Right renal pelvis (tissue), 4 donors: ENCODE data around the gene PSORS1C1. TPM values are rescaled to one million over a fixed set of nuclear protein-coding genes. Genes with fewer than 3 reads are reported as not detected.

Experiments used
- DNase-seq, 4 donors: peaks; one replicate each; pipeline ENCODE4 v3.0.0-alpha.2; 2013; ENCODE audit warnings: low read depth in 4 of 4, low spot score in 3 of 4, missing footprints in 1 of 4
- polyA plus RNA-seq, 4 donors: library from polyadenylated mRNA; unstranded; fragments of 120-200 nt; gene quantifications; one replicate each; pipeline ENCODE4 v1.2.1, GENCODE V29; 2013; ENCODE audit not compliant: insufficient read length in 4 of 4

Gene PSORS1C1
- polyA plus RNA-seq, 4 donors: 0.29 to 0.59 TPM; not detected in 2

DNA sequence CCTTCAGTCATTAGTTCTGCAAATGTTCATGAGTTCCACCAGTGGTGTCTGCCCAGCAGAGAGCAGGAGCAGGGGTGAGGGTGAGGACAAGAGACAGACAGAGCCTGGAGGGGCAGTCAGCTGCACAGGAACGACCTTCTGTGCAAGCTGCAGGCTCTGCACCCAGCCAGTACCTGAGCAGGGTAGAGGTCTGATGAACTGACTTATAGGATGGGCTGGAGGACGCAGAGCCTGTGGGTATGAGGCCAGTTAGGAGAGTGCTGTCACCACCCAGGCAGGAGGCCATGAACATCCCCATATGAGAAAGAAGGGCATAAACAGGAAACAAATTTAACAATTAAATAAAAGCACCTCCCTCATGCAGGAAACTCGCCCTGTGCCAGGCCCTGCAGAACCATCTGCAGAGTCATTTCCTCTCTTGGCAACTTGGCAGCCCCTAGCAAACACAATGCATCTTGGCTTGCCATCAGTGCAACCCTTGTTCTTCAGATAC is 20.2 kb upstream of the PSORS1C1 start:
- DNase-seq: no peak

DNA sequence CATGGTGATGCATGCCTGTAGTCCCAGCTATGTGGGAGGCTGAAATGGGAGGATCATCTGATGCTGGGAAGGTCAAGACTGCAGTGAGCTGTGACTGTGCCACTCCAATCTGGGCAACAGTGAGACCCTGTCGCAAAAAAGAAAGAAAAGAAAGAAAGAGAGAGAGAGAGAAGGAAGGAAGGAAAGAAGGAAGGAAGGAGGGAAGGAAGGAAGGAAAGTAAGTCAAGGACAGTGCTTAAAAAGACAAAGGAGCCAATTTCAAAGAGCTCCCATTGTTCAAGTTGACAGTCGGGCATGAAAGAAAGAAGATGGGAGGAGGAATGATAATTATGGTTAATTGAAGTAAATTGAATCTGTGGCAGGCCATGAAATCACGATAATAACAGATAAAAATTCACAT is 18.4 kb upstream of the PSORS1C1 start:
- no peak for DNase-seq

GRCh38 chr6:31096656-31097055 is 17.9 kb upstream of the PSORS1C1 start:
- no peak for DNase-seq

DNA sequence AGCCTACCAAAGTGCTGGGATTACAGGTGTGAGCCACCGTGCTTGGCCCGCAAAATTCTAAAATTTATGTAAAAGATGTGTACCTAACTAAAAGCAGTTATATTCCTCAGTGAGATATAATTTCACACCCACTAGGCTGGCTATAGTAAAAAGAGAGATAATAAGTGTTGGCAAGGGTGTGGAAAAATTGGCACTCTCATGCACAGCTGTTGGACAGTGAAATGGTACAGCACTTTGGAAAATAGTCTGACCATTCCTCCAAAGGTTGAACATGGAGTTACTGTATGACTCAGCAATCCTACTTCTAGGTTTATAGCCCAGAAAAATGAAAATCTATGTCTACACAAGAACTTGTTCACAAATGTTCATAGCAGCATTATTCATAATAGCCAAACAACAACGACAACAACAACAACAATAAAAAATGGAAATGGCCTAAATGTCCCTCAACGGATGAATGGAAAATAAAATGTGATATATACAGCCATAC is 16.1 kb upstream of the PSORS1C1 start:
- no peak for DNase-seq

DNA sequence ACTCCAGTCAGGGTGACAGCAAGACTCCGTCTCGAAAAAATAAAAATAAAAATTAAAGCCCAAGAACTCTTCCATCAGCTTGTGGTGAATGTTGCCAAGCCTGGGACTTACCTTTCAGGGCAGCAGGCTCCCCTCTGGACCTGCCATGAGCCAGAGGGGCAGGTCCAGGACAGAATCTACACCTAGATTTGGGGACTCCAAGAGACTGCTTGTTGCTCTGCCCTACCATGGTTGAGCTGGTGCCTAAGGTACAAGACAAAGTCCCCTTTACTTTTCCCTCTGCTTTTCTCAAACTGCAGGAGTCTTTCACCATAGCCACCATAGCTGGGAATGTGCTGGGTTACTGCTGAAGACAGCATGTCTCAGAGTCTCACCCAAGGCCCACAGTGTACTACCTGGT is 11.5 kb upstream of the PSORS1C1 start:
- DNase-seq: no peak

GRCh38 chr6:31107052-31107451 is 7.5 kb upstream of the PSORS1C1 start:
- DNase-seq: no peak

DNA sequence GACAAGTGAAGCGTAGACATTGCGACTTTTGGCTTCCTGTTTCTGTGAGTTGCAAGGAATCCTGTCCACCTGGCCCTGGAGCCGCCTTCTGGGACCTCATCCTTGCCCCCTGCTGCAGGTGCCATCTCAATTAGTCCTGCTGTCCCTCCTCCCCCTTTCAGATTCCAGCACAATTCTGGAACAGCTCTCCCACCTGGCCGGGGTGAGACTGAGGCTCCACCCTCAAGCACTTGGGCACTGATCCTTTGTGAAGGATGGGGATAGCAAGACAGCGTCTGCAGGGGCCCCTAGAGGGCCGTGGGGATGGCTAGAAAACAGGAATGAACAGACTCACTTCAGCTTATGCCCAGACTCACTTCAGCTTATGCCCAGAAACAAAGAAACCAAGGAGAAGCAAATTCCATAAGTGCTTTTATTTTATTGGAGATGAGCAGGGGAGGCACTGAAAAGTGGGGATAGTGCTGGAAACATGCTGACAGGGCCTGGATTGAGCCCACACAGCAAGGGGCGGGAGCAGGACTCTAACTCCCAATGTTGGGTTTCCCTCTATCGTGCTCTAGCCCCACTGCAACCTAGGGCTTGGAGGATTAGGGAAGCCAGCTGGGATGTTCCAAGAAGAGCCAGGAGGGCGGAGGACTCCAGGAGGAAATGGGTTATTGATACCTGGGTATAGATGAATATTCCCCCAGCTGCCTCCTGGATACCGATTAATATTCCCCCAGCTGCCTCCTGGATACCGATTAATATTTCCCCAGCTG is 3.6 kb upstream of the PSORS1C1 start:
- DNase-seq: no peak

DNA sequence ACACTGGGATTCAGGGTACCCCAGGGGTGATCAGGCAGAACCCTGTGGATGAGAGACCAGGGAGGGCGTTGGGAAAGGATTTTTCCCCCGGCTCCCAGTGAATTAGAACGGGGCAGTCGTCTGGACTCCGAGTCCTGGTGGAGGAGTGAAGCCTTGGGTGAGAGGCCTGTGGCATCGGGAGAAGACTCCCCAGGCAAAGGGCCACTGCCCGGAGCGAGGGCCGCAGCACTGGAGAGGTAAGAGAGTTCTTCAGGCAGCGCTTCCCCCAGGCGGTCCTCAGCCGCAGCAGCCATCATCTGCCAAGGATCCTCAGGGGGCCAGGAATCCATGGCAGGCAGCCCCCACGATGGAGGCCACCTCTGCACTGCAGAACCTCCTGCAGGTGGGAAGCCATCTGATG is 2.9 kb upstream of the PSORS1C1 start:
- no peak for DNase-seq

- DNase-seq: no peak
Measured at GRCh38 chr6:31112478-31112877, 2.1 kb upstream of the PSORS1C1 start, which contains the start of gene C6orf15. Gene C6orf15, minus strand, starts transcription at chr6:31112575. Its CDS starts 20 bp downstream, at chr6:31112555.

DNA sequence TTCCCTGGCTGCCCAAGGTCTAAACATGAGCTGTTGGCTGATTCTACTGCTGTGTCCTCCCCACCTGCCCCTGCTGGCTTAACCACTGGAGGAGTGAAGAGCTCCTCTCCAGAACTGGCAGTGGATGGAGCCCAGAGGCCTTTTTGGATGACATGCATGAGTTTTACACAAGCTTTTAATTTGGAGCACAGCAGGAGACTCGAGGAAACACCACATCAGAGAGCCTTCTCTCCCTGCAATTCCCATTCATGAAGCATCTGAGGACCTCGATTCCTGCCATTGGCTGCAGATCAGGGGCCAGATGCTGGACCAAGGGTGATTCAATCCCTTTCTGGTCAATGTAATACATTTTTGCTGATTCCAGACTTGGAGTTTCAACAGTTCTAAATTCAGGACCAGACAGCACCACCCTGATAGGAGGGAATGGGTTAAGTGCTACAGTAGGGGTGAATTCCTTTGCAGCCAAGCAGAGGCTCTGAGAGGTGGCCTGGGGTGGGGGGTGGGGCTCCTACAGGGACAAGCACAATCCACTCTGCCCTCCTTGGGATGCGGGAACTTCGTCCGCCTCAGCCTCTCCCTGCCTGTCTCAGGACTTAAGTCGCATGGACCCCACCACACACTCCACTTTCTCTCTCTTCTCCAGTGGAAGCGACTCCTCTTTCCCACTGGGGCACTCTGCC is 599 bp upstream of the PSORS1C1 start:
- no peak for DNase-seq

DNA sequence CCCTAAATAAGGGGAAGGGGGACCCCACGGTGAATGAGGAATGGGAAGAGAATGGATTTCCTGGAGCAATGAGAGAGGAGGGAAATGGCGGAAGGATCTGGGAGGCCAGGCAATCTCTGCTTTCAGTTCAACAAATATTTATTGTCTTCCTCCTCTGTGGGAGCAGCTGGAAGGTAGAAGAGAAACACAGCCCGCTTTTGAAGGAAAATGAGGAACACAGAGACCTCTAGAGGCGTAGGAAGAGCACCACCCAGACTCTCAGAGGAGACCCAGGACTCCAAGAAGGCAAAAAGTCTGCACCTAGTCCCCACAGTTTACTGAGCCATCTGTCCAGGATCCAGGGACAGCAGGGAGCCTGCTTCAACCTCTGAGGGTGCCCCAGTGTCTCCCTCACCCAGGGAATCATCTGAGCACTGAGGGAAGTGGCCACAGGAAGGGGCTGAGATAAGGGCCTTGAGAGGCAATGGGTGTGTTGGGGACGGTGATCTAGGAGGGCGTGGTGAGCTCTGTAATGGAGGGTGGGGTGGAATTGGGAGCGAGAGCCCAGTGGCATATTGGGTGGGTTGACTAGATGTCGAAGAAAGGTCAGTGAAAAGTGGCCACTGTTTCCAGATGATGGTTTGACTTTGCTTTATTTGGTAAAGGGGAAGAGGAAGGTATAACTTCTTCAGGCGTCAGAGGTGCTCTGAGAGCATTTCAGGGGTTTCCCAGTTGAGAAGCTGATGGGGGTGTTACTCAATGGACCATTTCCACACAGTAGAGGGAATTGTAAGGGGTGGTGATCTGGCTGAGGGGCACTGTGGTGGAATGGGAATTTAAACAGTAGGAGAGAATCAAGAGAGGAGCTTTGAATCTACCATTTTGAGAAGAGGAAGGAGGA is 610 bp downstream of the PSORS1C1 start:
- no peak for DNase-seq

DNA sequence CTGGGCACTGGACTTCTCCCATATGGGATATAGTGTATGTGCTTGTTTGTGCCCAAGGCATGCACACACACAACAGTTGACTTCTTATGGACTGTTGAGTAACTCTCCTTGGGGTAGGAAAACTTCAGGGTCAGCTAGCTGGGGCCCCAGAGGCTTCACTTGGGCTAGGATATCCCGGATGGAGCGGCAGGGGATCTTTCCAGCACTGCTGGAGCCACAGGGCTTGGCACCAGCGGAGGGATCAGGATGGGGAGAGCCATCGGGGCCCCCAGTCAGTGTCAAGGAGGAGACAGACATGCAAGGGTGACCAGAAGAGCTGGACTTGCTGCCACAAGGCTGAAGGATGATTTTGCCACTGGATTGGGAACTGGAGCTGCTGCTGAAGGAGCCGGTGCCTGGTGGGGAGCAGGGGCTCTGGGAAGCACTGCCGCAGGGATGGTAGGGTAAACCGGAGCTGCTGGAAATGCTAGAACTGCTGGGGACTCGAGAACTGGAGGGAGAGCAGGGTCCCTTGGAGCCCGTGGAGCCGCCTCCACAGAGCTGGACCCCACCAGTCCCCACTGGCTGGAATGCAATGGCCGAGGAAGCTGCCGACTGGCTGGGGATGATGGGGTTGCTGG is 1.5 kb downstream of the PSORS1C1 start:
- no peak for DNase-seq

GRCh38 chr6:31116661-31117385 is 2.2 kb downstream of the PSORS1C1 start:
- DNase-seq: no peak

- no peak for DNase-seq
Measured at GRCh38 chr6:31118178-31118577, 3.6 kb downstream of the PSORS1C1 start.

DNA sequence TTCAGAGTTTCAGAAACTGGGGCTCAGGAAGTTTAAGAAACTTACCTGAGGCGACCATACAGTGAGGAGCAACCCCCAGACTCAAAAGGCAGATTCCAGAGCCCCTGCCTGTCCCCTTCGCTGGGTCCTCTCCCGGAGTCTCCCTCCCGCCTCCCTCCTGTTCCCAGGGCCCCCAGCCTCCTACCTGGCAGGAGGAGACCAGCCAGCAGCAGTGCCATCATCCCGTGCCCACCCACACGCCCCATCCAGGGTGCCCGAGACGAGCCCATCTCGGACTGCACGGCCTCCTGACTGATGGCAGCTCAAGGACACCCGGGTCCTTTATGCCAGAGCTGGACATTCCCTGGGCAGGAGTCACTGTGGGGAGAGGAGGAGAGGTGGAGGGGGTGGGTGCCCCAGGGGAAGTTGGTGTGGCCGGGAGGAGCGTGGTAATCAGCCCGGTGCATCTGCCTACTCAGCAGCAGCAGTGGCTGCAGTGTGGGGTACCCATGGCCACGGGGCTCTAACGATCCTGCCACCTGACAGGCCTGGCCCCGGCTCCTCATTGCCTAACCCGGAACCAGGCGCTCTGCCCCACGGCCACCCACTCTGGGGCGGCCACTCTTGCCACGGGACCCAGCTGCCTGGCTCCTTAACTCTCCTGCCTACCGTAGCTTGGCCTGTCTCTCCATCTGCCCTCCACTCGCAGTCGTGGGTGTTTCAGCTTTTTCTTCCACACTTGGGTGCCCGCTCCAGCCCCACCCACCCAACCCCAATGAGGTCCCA is 5.7 kb downstream of the PSORS1C1 start, which contains the start of gene CDSN:
Gene CDSN, minus strand, starts transcription at position 296 of the 765 bp plus-strand sequence. Its CDS starts 27 bp downstream, at position 269.
- no peak for DNase-seq

- no peak for DNase-seq
Measured at GRCh38 chr6:31121131-31121790, 6.7 kb downstream of the PSORS1C1 start.

GRCh38 chr6:31122791-31123706 is 8.4 kb downstream of the PSORS1C1 start:
- DNase-seq: peak in 3 of 4 donors; percentile 37 to 77 (median 52)
